Measurements from ENCODE around the gene ST6GAL1. TPM values are rescaled to one million over a fixed set of nuclear protein-coding genes. Genes with fewer than 3 reads are reported as not detected.

ST6GAL1 gene
- total and polyA plus RNA-seq, 10 of the 15 experiments (the other 5 are each of a cell fraction or from before 2014, with no cell fraction given) = 74.2 to 248 (median 149) TPM

DNA sequence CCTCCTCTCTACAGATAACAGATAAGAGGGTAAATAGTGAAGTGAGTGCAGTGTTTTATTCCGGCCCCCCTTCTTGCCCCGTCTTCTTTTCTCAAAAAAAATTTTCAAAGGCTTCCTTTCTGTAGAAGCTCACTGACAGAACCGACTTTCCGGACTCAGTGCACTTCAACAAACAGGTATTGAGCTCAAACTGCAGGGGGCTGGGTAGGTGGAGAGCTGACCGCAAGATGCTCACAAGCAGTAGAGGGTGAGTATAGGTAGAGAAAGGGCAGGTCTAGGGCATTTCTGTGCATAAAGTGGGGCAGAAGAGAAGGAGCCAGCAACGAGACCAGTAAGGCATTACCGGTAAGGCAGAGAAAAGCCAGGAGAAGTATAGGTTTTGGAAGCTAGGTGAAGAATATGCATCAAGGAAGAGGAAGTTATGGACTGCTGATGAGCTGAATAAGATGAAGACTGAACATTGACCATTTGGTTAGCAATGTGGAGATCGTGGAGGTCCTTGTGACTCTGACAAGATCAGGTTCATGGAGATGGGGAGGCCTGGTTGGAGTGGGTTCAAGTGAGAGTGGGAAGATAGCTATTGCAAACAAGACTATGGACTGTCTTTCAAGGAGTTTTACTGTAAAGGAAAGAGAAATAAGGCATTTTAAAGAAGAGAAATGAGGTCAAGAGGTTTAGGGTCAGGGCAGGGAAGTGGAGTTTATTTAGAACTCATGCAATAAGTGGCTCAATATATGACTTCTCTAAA, 97.4 kb downstream of the ST6GAL1 start (continued):
- no peak for TF ChIP-seq FOS (IDR thresholded peaks at IDR 0.05; ENCODE audit: borderline replicate concordance, extremely low read depth, insufficient read length)
- TF ChIP-seq GABPA (IDR thresholded peaks at IDR 0.05; ENCODE audit: low read depth) = no peak
- no peak for TF ChIP-seq EZH2 (IDR thresholded peaks at IDR 0.05; ENCODE audit: borderline replicate concordance, control insufficient read depth, low read depth, low read length)
- TF ChIP-seq IKZF2 (IDR thresholded peaks at IDR 0.05) = peak in 1 of 2 experiments; percentile 10; a peak in 1 of 4 replicates
- TF ChIP-seq TAF1 (IDR thresholded peaks at IDR 0.05; ENCODE audit: borderline replicate concordance, low read depth, low read length) = no peak
- no peak for TF ChIP-seq POU2F2 (IDR thresholded peaks at IDR 0.05; ENCODE audit: borderline replicate concordance, low read depth, low read length)
- TF ChIP-seq, protein P1, sequence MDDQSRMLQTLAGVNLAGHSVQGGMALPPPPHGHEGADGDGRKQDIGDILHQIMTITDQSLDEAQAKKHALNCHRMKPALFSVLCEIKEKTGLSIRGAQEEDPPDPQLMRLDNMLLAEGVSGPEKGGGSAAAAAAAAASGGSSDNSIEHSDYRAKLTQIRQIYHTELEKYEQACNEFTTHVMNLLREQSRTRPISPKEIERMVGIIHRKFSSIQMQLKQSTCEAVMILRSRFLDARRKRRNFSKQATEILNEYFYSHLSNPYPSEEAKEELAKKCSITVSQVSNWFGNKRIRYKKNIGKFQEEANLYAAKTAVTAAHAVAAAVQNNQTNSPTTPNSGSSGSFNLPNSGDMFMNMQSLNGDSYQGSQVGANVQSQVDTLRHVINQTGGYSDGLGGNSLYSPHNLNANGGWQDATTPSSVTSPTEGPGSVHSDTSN (IDR thresholded peaks at IDR 0.05; ENCODE audit: insufficient replicate concordance, low read depth, low read length) = no peak
- peak; percentile 75; the same call in 1 of the 2 replicates for TF ChIP-seq TARDBP (IDR thresholded peaks at IDR 0.05; ENCODE audit: borderline replicate concordance)
- TF ChIP-seq IKZF1 (conservative IDR thresholded peaks at IDR 0.05) = 0 out of 2 replicates have a peak, but pooled peaks have one; percentile 32
- TF ChIP-seq ATF2 (IDR thresholded peaks at IDR 0.05; ENCODE audit: low read length) = peak; percentile 71
- TF ChIP-seq NR2F1 (conservative IDR thresholded peaks at IDR 0.05) = 0 out of 2 replicates have a peak, but pooled peaks have one; percentile 10
- TF ChIP-seq, protein P2, sequence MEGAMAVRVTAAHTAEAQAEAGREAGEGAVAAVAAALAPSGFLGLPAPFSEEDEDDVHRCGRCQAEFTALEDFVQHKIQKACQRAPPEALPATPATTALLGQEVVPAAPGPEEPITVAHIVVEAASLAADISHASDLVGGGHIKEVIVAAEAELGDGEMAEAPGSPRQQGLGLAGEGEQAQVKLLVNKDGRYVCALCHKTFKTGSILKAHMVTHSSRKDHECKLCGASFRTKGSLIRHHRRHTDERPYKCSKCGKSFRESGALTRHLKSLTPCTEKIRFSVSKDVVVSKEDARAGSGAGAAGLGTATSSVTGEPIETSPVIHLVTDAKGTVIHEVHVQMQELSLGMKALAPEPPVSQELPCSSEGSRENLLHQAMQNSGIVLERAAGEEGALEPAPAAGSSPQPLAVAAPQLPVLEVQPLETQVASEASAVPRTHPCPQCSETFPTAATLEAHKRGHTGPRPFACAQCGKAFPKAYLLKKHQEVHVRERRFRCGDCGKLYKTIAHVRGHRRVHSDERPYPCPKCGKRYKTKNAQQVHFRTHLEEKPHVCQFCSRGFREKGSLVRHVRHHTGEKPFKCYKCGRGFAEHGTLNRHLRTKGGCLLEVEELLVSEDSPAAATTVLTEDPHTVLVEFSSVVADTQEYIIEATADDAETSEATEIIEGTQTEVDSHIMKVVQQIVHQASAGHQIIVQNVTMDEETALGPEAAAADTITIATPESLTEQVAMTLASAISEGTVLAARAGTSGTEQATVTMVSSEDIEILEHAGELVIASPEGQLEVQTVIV (IDR thresholded peaks at IDR 0.05; ENCODE audit: borderline replicate concordance, partially characterized antibody) = no peak
- TF ChIP-seq DPF2 (IDR thresholded peaks at IDR 0.05) = no peak
- 0 out of 2 replicates have a peak, but pooled peaks have one; percentile 4 for TF ChIP-seq RAD21 (IDR thresholded peaks at IDR 0.05; ENCODE audit: insufficient read depth, low read depth, low read length)
- no peak for TF ChIP-seq REST (IDR thresholded peaks at IDR 0.05; ENCODE audit: low read depth, low read length)
- TF ChIP-seq CHD2 (IDR thresholded peaks at IDR 0.05; ENCODE audit: borderline replicate concordance, low read depth, low read length) = peak; percentile 31; the same call in 1 of the 2 replicates
- 0 out of 2 replicates have a peak, but pooled peaks have one; percentile 62 for TF ChIP-seq NBN (IDR thresholded peaks at IDR 0.05)
- TF ChIP-seq, protein P3, sequence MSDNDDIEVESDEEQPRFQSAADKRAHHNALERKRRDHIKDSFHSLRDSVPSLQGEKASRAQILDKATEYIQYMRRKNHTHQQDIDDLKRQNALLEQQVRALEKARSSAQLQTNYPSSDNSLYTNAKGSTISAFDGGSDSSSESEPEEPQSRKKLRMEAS (IDR thresholded peaks at IDR 0.05; ENCODE audit: low read depth, low read length) = no peak; the same call in 1 of the 2 replicates
- no peak for TF ChIP-seq RAD51 (IDR thresholded peaks at IDR 0.05)

Measured in GM12878 (cell line).